Stimulated activated naive CD8-positive, alpha-beta T cell treated with anti-CD3 and anti-CD28 coated beads, Interleukin-15, Interleukin-2, amounts not matched to agents 100 U/mL and 50 U/mL, for 24 hours (primary cell): ENCODE data around the gene PRKAG2.
"Not testable (repeated sequence)": the region's sequence is repeated elsewhere in the genome, so short reads cannot be mapped to it uniquely, and the experiment has no call there.

Experiments used
- ATAC-seq: fragments of 150-1000 bp; cut with Tn5 transposase; one replicate; pipeline ENCODE4 v1.10.0; 2021
- DNase-seq: peaks from one replicate; pipeline ENCODE4 v3.0.0; 2021

Gene PRKAG2

DNA sequence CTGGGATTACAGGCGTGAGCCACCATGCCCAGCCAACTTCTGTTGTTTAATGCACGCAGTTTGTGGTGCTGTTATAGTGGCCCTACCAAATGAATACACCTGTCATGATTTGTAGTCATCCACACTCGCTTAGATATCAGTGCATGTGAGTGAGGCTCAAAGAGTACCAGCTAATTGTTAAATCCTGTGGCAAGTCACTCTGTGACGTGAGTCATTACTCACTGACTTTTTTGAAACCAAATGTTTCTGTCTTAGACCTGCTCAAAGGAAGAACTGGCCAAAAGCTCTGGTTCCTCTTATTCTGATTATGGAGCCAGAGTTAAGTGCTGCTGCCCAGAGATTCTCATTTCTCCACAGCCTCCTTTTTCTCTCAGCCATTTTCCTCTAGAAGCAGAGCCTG is 109.4 kb downstream of the PRKAG2 start:
- DNase-seq (no peak), ATAC-seq (peak; percentile 53)

DNA sequence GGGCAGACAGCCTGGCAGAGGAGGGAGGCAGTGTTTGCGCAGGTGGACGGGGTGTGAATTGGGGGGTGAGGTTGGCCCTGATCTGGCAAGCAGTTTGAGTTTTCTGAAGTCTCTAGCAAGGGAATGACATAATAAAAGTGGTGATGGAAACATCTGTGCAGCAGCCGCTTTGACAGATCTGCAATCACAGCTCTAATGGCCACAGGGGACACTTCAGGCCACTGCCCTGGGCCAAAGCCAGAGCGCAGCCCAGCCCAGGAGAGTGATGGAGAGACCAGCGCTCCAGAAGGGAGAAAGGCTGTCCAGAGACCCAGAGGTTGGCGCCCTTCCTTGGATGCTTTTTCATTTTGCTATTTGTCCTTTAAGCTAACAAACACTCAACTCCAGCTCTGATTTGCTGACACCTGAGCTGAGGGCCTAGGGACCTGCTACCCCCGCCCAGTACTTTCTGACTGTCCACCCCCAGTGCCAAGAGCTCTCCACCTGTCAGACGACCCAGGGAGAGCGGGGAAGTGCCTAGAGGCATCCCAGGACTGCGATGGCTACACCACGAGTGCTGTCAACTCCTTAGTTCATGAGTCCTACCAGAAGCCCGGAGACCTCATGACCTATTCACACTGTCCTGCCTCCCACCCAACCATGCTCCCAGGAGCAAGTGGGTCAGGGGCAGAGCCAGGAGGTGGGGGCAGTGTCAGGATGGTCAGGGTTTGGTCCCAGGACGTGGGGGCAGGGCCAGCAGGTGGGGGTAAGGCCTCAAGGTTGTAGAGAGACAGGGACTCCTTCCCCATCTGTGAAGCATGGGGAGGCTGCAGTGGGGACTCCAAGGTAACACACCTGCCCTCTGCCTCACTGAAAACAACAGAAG is 112.6 kb downstream of the PRKAG2 start:
- DNase-seq (no peak), ATAC-seq (no peak)

DNA sequence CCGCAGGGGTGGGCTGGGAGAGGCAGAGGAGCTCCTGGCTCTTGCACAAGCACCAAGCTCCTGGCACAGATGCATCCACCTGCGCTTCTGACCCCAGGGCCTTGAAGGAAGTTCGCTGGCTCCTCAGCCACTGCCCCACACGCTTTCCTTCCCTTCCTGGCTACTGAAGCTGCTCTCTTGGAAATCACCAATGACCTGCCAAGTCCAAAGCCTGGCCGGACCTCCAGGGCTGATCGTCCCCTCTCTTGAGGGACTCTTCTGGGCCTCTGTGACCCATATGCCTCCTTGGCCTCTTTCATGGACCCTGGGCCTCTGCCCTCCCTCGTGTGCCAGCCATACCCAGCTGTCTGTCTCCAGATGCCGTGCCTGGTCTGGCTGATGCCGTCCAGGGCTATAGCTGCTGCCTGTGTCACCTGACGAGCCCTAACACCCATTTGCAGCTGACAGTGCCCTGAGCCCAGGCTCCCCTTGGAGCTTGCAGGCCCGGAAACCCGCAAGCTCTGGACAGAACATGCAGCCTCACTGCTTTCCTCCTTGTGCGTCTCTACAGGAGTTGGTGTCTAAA is 113.4 kb downstream of the PRKAG2 start:
- no peak for ATAC-seq

DNA sequence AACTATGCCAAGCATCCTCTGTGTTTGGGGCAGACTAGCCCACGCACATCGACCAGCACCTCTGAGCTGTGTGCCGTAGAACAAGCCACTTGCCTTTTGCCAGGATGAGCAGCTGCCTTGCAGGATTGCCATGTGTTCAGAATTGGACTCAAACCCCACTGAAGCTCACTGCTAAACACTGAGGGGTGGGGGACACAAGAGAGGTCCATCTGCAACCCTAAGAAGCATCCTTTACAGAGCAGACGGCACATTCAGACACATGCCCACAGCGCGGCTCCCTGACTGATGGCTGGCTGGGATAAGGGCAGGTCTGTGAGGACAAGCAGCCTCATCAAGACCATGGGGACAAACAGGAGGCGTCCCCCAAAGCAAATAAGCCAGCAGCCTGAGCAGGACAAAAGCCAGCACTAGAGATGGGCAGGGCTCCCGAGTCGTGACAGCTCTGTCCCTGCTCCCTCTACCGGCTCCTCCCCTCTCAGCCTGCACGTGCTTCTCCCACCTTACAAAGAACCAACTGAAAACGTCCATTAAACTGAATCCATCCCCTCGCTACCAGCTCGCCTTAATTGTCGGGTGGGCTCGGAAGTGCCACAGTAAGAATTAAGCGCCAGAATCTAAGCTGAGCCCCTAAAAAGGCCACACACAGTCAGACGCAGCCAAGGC is 114.2 kb downstream of the PRKAG2 start:
- ATAC-seq = no peak
- DNase-seq = no peak

More for the DNA sequence above, 113.4 kb downstream of the PRKAG2 start:
- DNase-seq = no peak

DNA sequence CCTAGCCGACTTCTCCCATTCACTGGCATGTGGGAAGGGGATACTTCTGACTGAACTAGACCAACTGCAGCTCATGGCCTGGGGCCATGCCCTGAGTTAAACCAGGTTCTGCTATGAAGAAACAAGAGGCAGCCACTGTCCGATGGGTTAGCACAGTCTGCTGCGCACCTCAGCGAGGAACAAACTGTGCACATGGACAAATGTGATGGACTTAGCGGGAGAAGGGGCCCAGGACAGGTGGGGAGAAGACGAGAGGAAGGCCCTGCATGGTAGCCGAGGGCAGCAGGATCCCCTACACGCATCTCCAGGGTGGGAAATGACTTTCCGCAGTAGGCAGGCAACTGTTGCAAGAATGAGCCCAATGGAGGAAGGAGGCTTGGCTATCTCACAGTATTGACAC is 115.0 kb downstream of the PRKAG2 start:
- DNase-seq = no peak
- ATAC-seq = no peak

DNA sequence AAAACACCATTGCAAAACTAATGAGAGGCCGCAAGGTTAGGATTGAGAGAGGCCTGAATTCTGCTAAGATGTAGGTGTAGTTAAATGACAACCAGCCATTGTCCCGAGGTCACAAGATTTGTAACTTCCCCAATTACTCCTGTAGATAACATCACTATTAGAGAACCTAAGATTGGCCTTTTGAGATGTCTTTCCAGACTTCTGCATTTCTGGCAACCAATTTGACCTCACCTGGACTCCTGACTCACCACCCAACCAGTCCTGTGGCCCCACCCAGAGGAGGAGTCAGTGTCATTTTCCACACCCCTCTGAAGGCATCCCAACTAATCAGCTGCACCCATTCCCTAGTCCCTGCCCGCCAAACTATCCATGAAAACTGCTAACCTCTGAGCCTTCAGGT is 115.7 kb downstream of the PRKAG2 start:
- DNase-seq (no peak), ATAC-seq (no peak)

DNA sequence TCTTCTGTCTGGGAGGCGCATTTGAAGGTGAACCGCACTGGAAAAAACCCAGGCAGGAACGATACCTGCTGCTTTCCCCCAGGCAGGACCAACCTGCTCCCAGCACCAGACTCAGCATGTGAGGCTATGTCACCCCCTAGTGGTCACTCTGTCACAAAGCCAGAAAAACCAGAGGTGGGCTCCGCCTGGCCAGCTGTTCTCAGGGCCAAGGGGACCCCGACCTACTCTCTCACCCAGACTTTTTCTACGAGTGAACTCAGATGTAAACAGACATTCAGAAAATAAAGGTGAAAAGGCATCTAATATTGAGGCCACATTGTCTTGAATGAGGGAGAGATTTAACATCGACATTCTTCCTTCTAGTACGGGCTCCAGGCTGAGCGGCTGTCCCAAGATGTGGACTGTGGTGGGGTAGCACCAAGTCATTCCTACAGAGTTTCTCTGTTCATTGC is 117.3 kb downstream of the PRKAG2 start:
- ATAC-seq (peak; percentile 41), DNase-seq (peak; percentile 69)

DNA sequence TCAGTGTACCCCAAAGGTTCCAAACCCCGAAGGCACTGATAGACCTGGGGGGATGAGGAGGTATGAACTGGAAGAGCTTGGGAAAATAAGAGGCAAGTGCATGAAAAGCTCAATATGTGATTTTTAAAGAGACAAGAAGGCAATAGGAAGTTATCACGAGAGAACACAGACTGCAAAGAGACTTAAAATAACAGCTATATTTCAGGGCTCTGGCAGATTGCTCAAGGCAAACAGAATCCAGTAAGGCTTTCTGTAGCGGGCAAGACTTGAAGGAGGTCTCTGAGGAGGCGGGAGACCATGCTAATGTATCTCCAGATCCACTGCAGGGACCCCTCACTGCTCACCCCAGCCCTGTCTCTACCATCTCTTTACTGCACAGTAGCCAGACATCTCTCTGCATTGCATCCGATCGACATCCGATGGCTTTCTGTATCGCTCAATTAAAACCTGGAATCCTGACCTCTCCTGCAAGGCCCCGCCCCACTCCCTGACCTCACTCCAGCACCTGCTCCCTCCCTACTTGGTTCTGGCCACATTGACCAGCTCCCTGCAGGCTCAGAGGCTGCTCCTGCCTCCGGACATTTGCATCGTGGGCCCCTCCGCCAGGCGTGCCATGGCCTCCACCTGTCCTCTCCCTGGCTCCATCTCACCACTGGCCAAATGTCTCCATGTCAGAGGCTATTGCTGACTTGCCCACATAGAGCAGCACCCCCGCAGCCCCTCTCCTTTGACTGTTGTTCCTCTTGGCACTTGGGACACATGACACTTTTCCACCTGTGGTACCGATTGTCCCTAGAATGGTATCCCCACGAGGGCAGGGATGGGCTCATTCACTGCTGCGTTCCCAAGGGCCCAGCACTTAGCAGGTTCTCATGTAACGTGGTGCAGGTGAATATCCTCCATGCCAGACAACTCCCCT is 118.0 kb downstream of the PRKAG2 start:
- ATAC-seq (no peak), DNase-seq (no peak)

DNA sequence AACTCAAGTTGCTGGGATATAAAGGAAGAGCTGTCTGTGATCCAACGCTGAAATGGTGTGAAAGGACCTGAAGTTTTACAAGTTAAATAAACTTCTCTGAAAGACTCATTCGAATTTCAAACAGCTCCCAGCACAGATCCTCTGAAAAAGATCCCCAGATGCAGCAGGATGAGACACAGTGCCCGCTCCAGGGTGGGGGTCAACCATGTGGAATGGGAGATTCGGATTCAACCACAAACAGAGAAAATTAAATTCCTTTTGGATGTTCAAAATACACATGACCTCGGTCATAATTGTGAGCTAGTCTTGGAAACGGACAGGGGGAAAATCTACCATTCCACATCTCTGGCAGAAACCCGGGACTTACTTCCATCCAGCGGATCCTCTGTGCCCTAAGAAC is 119.6 kb downstream of the PRKAG2 start:
- ATAC-seq (no peak), DNase-seq (no peak)

DNA sequence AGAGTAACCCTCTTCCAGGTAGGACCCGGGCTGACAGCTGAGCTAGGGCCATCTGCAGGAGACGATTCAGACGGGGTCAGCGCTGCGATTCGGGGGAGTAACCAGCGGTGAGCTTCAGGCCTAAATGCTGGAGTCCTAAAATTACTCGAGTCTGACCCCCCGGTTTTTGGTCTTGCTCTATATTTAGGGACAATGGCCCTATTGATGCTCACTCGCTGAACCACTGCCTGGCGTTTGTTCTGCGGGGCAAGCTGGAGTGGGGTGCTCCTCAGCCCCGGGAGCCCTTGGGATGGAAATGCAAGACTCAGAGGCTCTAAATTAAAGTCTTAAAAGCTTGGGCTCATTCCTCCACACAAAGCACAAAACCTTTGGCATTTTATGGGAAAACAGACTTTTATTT is 120.0 kb downstream of the PRKAG2 start:
- no peak for ATAC-seq
- DNase-seq = no peak

DNA sequence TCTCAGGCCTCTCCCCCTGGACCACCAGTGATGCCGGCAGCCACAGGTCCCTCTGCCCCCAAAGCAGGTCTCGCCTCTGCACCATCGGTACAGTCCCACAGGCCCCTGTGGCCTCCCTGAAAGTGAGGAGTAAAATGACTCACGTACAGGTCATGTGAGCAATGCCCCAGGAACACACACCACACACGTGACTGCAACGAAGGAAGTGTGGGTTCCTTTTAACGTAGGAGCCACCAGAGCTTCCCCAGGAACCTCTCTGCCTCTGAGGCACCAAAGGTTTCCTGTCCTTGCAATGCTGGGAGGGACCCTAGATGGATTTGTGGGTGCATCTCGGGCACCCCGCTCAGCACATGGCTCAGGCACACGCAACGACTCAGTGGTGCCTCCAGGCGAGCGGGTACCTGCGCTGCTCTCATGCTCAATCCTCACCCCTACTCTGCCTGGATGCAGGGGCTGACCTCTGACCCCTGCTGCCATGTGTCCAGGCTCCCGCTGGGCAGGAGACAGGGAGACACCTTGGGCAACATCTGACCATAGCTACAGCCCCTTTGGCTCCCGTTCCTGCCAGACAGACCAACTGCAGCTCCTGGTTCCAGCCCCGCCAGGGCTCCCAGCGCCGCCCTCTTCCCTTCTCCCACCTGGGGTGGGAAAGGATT is 120.7 kb downstream of the PRKAG2 start:
- ATAC-seq = peak; percentile 95
- DNase-seq = peak; percentile 71

DNA sequence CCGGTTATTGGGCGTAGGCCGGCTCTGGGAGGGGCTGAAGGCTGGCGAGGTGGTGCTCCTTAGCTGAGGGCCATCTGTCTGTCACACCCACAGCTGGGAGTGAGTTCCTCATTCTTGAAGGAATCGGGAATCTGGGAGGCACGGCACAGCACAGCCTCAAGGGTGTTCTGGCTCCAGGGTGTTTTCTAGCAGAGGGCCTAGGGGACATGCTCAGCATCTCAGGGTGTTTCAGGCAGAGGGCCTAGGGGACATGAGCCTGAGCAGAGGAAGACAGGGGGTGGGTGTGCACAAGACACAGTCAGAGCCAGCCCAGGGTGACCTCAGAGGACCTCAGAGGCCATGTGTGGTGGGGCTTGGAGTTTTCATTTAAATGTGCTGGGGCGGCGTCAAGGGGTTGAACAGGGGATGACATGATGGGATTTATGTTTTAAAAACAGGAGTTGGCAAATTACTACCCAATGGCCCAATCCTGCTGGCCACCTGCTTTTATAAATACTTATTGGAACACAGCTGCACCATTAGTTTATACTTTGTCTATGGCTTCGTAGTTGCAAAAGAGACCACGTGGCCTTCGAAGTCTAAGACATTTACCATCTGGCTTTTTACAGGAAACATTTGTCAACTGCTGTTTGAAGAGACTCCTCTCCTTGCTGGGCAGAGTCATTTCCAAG is 121.6 kb downstream of the PRKAG2 start:
- DNase-seq (no peak), ATAC-seq (no peak)

DNA sequence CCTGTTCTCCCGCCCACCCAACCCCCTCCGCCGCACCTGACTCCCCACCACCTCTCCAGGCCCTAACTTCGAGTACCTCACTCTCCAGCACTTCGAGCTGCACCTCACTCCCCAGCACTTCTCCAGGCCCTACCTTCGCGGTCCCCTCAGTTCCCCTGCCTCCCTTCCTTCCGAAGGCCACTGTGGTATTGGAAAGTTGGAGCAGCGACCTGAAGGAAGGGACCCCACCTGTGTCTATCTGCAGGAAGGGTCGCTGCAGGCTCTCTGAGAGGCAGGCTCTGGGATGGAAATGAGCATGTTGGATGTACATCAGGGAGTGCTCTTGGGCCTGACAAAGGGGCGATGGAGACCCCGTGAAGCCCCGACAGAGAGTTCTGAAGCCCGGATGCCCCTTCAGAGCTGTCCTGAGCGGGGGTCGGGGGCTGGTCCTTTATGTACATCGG is 122.2 kb downstream of the PRKAG2 start:
- ATAC-seq = no peak

DNA sequence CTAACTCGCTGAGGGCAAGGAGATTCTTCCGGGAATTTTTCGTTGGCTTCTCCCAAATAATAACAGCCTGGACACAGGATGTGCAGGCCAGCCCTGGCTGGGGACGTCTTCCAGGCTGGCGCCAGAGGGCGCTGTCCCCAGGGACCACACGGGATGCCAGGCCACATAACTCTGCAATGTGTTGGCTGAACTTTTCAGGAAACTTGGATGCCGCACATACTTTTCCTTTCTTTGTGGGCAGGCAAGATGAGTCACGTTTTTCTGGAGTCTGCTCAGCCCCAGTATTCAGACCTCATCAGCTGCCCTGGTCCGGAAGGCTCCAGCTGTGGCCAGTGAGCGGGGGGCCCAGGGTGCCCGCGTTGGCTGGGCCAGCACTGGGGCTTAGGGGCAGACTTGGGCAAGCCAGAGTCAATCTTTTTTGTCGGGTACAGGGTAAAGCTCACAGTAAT is 122.7 kb downstream of the PRKAG2 start:
- peak; percentile 32 for DNase-seq
- ATAC-seq = no peak

More for the DNA sequence above, 122.2 kb downstream of the PRKAG2 start:
- DNase-seq = no peak

DNA sequence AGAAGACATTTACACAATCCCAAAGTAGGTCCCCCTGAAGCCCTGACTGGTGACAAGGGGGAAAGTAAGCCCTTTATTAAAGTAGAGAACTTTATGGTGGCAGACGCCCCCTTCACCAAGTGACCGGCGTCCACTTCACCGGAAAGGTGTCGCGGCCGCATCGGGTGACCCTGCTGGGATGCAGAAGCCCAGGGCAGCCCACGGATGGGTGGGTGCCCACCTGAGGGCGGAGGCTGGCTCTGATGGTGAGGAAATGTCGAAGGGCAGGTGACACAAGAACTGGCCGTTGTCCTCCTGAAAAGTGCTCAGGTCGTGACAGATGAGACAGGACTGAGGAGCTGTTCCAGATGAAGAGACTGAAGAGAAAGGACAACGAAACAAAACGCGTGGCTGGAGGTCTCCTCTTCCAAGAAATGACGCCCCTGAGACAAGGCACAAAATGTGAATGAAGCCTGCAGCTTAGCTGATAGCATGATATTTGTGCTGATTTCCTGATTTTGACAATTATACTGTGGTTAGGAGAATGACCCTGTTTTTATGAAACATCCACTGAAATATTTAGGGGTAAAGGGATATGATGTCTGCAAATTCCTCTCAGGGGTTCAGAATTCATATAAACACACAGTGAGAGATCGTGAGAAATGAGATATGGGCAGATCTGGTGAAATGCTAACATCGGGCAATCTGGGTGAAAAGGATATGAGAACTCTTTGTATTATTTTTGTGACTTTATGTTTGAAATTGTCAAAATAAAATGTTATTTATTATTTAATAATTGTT is 123.9 kb downstream of the PRKAG2 start:
- ATAC-seq = no peak

DNA sequence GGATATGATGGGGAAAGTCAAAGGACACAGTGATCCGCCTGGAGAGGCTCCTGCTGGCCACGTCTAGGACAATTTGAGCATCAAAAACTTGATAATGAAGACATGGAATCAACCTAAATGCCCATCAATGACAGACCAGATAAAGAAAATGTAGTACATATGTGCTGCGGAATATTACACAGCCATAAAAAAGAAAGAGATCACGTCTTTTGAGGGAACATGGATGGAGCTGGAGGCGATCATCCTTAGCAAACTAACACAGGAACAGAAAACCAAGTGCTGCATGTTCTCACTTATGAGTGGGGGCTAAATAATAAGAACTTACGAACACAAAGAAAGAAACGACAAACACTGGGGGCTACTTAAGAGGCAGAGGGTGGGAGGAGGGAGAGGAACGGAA is 124.9 kb downstream of the PRKAG2 start:
- DNase-seq (no peak), ATAC-seq (no peak)

More for the DNA sequence above, 123.9 kb downstream of the PRKAG2 start:
- DNase-seq = no peak

DNA sequence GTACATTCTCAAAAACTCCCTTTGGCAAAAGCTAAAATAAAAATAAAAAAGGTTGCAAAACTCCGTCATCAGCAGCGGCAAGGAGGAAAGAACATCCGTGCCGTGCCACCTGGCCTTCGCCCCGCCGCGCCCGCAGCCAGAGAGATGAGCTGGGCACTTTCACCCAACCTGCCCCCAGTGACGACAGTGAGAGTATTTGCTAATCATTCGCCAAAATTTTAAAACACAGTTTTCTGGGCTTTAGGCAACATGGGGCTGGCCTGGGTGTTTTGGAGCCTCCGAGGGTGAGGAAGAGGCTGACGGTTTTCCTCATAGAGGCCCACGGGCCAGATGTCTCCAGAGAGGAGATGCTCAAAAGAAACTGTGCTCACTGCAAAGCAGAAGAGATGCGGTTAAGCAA is 128.2 kb downstream of the PRKAG2 start:
- no peak for DNase-seq
- no peak for ATAC-seq

DNA sequence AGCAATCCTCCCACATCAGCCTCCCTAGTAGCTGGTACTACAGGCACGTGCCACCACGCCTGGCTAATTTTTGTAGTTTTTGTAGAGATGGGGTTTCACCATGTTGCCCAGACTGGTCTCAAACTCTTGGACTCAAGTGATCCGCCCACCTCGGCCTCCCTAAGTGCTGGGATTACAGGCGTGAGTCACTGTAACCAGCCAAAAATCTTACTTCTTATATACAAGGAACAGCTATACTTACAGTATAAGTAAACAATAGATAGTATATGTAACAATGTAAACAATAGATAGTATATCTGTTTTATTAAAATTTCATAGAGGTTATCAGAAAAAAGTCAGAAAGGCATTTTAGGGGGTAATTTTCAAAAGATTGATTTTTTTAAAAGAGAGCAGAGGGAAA is 128.9 kb downstream of the PRKAG2 start:
- ATAC-seq, DNase-seq: not testable (repeated sequence)

DNA sequence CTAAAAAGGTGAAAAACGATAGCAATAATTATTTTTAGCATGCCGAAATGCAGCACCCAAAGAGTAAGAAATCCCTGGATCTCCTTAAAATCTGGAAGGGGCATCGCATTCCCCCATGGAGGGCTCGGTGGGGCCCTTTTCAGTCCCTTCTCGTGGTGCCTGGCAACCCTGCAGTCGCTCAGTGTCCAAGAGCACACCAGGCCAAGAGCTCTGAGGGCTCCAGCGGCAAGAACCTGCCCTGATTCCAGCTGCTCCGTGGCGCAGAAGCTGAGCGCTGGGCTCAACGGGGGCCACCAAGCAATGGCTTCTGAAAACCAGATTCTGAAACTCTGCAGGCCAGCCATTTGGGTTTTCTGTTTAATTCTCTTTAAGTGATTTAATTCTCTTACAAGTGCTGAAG is 131.2 kb downstream of the PRKAG2 start:
- no peak for DNase-seq
- no peak for ATAC-seq
